Activated CD4-positive, alpha-beta T cell treated with anti-CD3 and anti-CD28 coated beads, Interleukin-2, amount 50 U/mL, for 48 hours (primary cell): Measurements from ENCODE around the gene HRH1.
"Not testable (repeated sequence)": the region's sequence is repeated elsewhere in the genome, so short reads cannot be mapped to it uniquely, and the experiment has no call there.

ENCODE experiments used
- DNase-seq, 2 experiments: peaks; one replicate each; pipeline ENCODE4 v3.0.0-alpha.2; 2020

The HRH1 gene

GRCh38 chr3:11173828-11174465 is 19.7 kb downstream of the HRH1 start:
- no peak for DNase-seq

- DNase-seq = no peak
Measured at GRCh38 chr3:11178421-11178820, 24.1 kb downstream of the HRH1 start.

- DNase-seq = not testable (repeated sequence)
Measured at GRCh38 chr3:11184328-11184969, 30.2 kb downstream of the HRH1 start.

GRCh38 chr3:11185144-11185543 is 30.9 kb downstream of the HRH1 start:
- DNase-seq = no peak

GRCh38 chr3:11185564-11186317 is 31.4 kb downstream of the HRH1 start:
- DNase-seq = no peak

GRCh38 chr3:11186318-11186692 is 32.0 kb downstream of the HRH1 start:
- DNase-seq = no peak

- no peak for DNase-seq
Measured at GRCh38 chr3:11186771-11187191, 32.5 kb downstream of the HRH1 start.

- no peak for DNase-seq
Measured at GRCh38 chr3:11187681-11188080, 33.4 kb downstream of the HRH1 start.

GRCh38 chr3:11188231-11188630 is 33.9 kb downstream of the HRH1 start:
- DNase-seq = no peak

GRCh38 chr3:11195201-11195600 is 40.9 kb downstream of the HRH1 start:
- DNase-seq = no peak

- DNase-seq = peak; percentile 6 to 10
Measured at GRCh38 chr3:11195721-11196332, 41.5 kb downstream of the HRH1 start.

GRCh38 chr3:11197484-11197883 is 43.2 kb downstream of the HRH1 start:
- DNase-seq = no peak

GRCh38 chr3:11198070-11198469 is 43.8 kb downstream of the HRH1 start:
- DNase-seq = no peak

- no peak for DNase-seq
Measured at GRCh38 chr3:11198495-11198894, 44.2 kb downstream of the HRH1 start.

- no peak for DNase-seq
Measured at GRCh38 chr3:11199902-11200845, 45.9 kb downstream of the HRH1 start.

- no peak for DNase-seq
Measured at GRCh38 chr3:11201251-11202019, 47.1 kb downstream of the HRH1 start.

GRCh38 chr3:11203961-11204360 is 49.7 kb downstream of the HRH1 start:
- no peak for DNase-seq

GRCh38 chr3:11204697-11205348 is 50.5 kb downstream of the HRH1 start:
- DNase-seq = no peak

- DNase-seq = not testable (repeated sequence)
Measured at GRCh38 chr3:11205881-11206280, 51.6 kb downstream of the HRH1 start.

GRCh38 chr3:11206316-11206715 is 52.0 kb downstream of the HRH1 start:
- no peak for DNase-seq

GRCh38 chr3:11206953-11207352 is 52.7 kb downstream of the HRH1 start:
- no peak for DNase-seq
